ENCODE data around the gene ZNF669.

GRCh38 chr1:247096544-247096943, 7.6 kb downstream of the ZNF669 start:
- TF ChIP-seq FOXM1 (IDR thresholded peaks at IDR 0.05; ENCODE audit: low read depth) = no peak
- TF ChIP-seq CTCF (IDR thresholded peaks at IDR 0.05) = no peak
- no peak for TF ChIP-seq NRF1 (IDR thresholded peaks at IDR 0.05; ENCODE audit: low read depth, low read length)
- no peak for TF ChIP-seq SIN3A (IDR thresholded peaks at IDR 0.05; ENCODE audit: borderline replicate concordance, low read depth, low read length)
- no peak for TF ChIP-seq MAX (IDR thresholded peaks at IDR 0.05; ENCODE audit: low read depth)
- TF ChIP-seq RFX5 (IDR thresholded peaks at IDR 0.05; ENCODE audit: low read length) = no peak
- no peak for TF ChIP-seq TEAD4 (IDR thresholded peaks at IDR 0.05; ENCODE audit: borderline replicate concordance, insufficient read depth)
- TF ChIP-seq RCOR1 (IDR thresholded peaks at IDR 0.05; ENCODE audit: low read length) = no peak
- no peak for TF ChIP-seq PBX3 (IDR thresholded peaks at IDR 0.05)
- no peak for TF ChIP-seq POLR2AphosphoS5 (IDR thresholded peaks at IDR 0.05; ENCODE audit: low read depth, low read length)
- no peak for TF ChIP-seq TCF12 (IDR thresholded peaks at IDR 0.05)
- no peak for TF ChIP-seq RXRA (IDR thresholded peaks at IDR 0.05; ENCODE audit: borderline replicate concordance, low read depth)
- no peak for TF ChIP-seq REST (IDR thresholded peaks at IDR 0.05; ENCODE audit: low read depth, low read length)

All from SK-N-SH (cell line).